ENCODE measurements around the gene MTHFD1L.

Gene MTHFD1L

GRCh38 chr6:150996968-150997367 lies 131.5 kb downstream of the MTHFD1L start:
- DNase-seq: no peak
- TF ChIP-seq, protein P1, sequence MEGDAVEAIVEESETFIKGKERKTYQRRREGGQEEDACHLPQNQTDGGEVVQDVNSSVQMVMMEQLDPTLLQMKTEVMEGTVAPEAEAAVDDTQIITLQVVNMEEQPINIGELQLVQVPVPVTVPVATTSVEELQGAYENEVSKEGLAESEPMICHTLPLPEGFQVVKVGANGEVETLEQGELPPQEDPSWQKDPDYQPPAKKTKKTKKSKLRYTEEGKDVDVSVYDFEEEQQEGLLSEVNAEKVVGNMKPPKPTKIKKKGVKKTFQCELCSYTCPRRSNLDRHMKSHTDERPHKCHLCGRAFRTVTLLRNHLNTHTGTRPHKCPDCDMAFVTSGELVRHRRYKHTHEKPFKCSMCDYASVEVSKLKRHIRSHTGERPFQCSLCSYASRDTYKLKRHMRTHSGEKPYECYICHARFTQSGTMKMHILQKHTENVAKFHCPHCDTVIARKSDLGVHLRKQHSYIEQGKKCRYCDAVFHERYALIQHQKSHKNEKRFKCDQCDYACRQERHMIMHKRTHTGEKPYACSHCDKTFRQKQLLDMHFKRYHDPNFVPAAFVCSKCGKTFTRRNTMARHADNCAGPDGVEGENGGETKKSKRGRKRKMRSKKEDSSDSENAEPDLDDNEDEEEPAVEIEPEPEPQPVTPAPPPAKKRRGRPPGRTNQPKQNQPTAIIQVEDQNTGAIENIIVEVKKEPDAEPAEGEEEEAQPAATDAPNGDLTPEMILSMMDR (IDR thresholded peaks at IDR 0.05; ENCODE audit: low read depth, low read length): no peak
- Histone ChIP-seq H3K27me3 (no peaks in the 10 kb centered on the region), H3K36me3 (peaks cover 7% of the 10 kb centered on the region), H3K4me1 (no peaks in the 10 kb centered on the region), H3K9me3 (no peaks in the 10 kb centered on the region), H3K4me3 (ENCODE audit: low read depth, low read length) (no peak overlapping the region)

DNA sequence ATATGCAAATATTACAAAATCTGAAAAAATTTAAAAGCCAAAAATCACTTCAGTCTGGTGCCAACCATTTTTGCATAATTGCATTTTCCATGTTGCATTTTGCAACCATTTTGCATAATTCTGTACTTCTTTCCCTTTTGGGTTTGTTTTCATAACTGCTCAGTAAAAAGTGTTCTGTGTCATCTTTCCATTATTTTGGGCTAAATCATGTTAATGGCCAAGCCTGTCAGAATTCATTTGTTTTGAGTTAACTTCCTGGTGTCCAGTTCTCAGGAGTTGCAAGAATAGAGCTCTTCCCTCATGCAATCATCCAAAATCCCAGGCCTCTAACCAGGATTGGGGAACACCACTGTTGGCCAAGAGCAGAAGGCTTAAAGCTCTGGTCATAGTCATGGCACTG lies 133.6 kb downstream of the MTHFD1L start:
- TF ChIP-seq, protein P1 (IDR thresholded peaks at IDR 0.05; ENCODE audit: low read depth, low read length): no peak
- peaks cover 6% of the 10 kb centered on the region for H3K36me3 ChIP-seq
- H3K27me3 ChIP-seq: no peaks in the 10 kb centered on the region
- H3K4me3 ChIP-seq (ENCODE audit: low read depth, low read length): no peak overlapping the region
- no peaks in the 10 kb centered on the region for H3K9me3 ChIP-seq
- no peaks in the 10 kb centered on the region for H3K4me1 ChIP-seq
- no peak for DNase-seq

DNA sequence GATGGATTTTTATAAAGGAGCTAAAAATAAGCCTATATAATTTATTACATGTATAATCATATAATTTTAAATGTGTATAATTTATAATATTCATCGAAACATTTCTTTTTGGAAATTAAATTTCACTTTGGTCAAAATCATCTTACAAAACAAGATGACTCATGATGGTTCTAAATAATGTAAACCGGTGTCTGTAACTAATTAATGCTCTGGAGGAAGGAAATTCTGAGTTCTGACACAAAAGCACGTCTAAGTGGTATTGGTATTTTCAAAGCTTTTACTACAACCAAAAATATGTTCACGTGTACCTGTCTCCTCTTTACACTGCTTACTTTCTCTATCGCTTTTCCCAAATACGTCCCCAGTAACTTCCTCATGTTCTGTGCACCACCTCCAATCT lies 134.1 kb downstream of the MTHFD1L start:
- no peak overlapping the region for H3K4me3 ChIP-seq (ENCODE audit: low read depth, low read length)
- no peaks in the 10 kb centered on the region for H3K27me3 ChIP-seq
- H3K36me3 ChIP-seq: peaks cover 2% of the 10 kb centered on the region; the same call in 1 of the 2 replicates
- H3K4me1 ChIP-seq: no peaks in the 10 kb centered on the region
- no peaks in the 10 kb centered on the region for H3K9me3 ChIP-seq
- TF ChIP-seq, protein P1 (IDR thresholded peaks at IDR 0.05; ENCODE audit: low read depth, low read length): no peak
- DNase-seq: no peak

GRCh38 chr6:151001387-151002056 lies 136.0 kb downstream of the MTHFD1L start:
- TF ChIP-seq, protein P1 (IDR thresholded peaks at IDR 0.05; ENCODE audit: low read depth, low read length): no peak
- no peaks in the 10 kb centered on the region for H3K4me1 ChIP-seq
- no peak overlapping the region for H3K4me3 ChIP-seq (ENCODE audit: low read depth, low read length)

GRCh38 chr6:151002057-151002450 lies 136.6 kb downstream of the MTHFD1L start:
- TF ChIP-seq, protein P1 (IDR thresholded peaks at IDR 0.05; ENCODE audit: low read depth, low read length): no peak
- Histone ChIP-seq H3K4me3 (ENCODE audit: low read depth, low read length) (no peak overlapping the region), H3K4me1 (no peaks in the 10 kb centered on the region), H3K36me3 (no peaks in the 10 kb centered on the region), H3K27me3 (no peaks in the 10 kb centered on the region), H3K9me3 (no peaks in the 10 kb centered on the region)
- DNase-seq: no peak

More at GRCh38 chr6:151001387-151002056, 136.0 kb downstream of the MTHFD1L start:
- Histone ChIP-seq H3K36me3 (no peaks in the 10 kb centered on the region), H3K27me3 (no peaks in the 10 kb centered on the region), H3K9me3 (no peaks in the 10 kb centered on the region)
- no peak for DNase-seq

GRCh38 chr6:151002491-151002935 lies 137.0 kb downstream of the MTHFD1L start:
- DNase-seq: no peak
- H3K4me3 ChIP-seq (ENCODE audit: low read depth, low read length): no peak overlapping the region
- no peaks in the 10 kb centered on the region for H3K4me1 ChIP-seq
- H3K27me3 ChIP-seq: no peaks in the 10 kb centered on the region
- TF ChIP-seq, protein P1 (IDR thresholded peaks at IDR 0.05; ENCODE audit: low read depth, low read length): no peak
- no peaks in the 10 kb centered on the region for H3K36me3 ChIP-seq
- H3K9me3 ChIP-seq: no peaks in the 10 kb centered on the region
